Activated T-cell treated with anti-CD3 and anti-CD28 coated beads, Interleukin-2, amount 50 U/mL, for 72 hours (primary cell): ENCODE data around the gene PTPN3. TPM values are rescaled to one million over a fixed set of nuclear protein-coding genes. Genes with fewer than 3 reads are reported as not detected.

Experiments used
- ATAC-seq, 2 donors: fragments of 150-1000 bp; cut with Tn5 transposase; replicated peaks in 1 of 2; 2 replicates each; pipeline ENCODE4 v1.10.0; 2021; ENCODE audit warnings: moderate library complexity in 2 of 2, mild to moderate bottlenecking in 1 of 2
- DNase-seq, 2 donors: peaks; one replicate each; pipeline ENCODE4 v3.0.0; 2021 to 2022; ENCODE audit warnings: mixed read lengths in 1 of 2
- H3K27ac Mint-ChIP-seq: one replicate; pipeline ENCODE4 v1.8.0; 2022; ENCODE audit warnings: mild to moderate bottlenecking, moderate library complexity, mixed read lengths
- H3K27me3 Mint-ChIP-seq: one replicate; pipeline ENCODE4 v1.8.0; 2022; ENCODE audit warnings: low read depth, mixed read lengths
- H3K36me3 Mint-ChIP-seq, 2 donors: one replicate each; pipeline ENCODE4 v1.8.0; 2022; ENCODE audit warnings: mixed read lengths in 2 of 2, mild to moderate bottlenecking in 1 of 2; ENCODE audit not compliant: insufficient read depth in 2 of 2
- H3K4me1 Mint-ChIP-seq: one replicate; pipeline ENCODE4 v1.8.0; 2022; ENCODE audit warnings: low read depth, mixed read lengths
- H3K4me3 Mint-ChIP-seq, 2 donors: one replicate each; pipeline ENCODE4 v1.8.0; 2022; ENCODE audit warnings: mild to moderate bottlenecking in 2 of 2, mixed read lengths in 2 of 2, moderate library complexity in 2 of 2
- H3K9me3 Mint-ChIP-seq, 2 donors: one replicate each; pipeline ENCODE4 v1.8.0; 2022; ENCODE audit warnings: mixed read lengths in 2 of 2
- total RNA-seq, 2 donors: library from RNA; stranded (reverse); gene quantifications; one replicate each; pipeline ENCODE4 v1.2.3, GENCODE V29; 2022

PTPN3 gene
- total RNA-seq, 2 donors from 2014 or later = 2.7 to 5.4 TPM

DNA sequence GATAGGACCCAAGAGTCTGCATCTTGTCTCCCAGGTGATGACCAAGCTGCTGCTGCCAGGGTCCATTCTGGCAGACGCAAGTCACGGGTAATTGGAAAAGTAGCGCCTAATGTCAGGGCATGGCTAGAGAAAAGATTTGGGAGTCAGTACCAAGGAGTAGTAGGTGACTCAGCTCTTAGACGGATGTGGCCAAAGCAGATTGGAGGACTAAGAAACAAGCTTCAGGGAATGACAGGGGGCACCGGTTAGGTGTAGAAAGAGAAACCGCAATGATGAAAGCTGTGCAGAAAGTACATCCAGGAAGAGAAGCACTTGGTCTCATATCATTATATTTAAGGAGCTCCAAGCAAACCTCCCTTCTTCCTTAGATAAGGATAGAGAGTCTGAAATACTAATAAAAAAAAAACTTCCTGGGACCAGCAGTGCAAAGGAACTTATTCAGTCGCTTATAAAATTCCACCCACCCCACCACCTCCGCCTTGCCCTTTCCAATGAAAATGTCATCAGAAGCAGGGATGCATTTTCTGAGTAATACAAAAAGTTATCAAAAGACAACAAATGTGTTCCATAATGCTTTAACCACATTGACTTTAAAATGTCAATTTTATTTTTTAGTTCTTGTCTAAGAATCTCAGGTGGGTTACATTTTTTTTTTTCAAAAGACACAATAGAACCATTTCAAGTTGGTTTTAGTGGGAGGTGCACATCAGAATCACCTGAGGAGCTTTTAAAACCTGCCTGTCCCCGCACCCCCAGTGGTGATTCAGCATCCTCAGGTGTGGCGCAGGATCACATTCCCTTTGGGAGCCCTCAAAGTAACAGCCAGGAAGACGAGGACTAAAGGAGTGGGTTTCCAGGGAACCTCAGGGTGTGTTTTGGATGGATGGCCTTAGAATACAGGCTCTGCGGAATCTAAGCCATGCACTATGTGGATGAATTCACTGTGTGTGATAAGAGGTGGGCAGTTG, 31.2 kb downstream of the PTPN3 start:
- ATAC-seq (no peak), DNase-seq (no peak)
- no peaks in the 10 kb centered on the region for H3K36me3 Mint-ChIP-seq
- H3K4me3 Mint-ChIP-seq = peak overlapping the region in 1 of 2 donors; percentile 0
- H3K27me3 Mint-ChIP-seq = peaks cover 35% of the 10 kb centered on the region
- H3K4me1 Mint-ChIP-seq = peaks cover 33% of the 10 kb centered on the region
- H3K9me3 Mint-ChIP-seq = no peaks in the 10 kb centered on the region
- no peak overlapping the region for H3K27ac Mint-ChIP-seq

DNA sequence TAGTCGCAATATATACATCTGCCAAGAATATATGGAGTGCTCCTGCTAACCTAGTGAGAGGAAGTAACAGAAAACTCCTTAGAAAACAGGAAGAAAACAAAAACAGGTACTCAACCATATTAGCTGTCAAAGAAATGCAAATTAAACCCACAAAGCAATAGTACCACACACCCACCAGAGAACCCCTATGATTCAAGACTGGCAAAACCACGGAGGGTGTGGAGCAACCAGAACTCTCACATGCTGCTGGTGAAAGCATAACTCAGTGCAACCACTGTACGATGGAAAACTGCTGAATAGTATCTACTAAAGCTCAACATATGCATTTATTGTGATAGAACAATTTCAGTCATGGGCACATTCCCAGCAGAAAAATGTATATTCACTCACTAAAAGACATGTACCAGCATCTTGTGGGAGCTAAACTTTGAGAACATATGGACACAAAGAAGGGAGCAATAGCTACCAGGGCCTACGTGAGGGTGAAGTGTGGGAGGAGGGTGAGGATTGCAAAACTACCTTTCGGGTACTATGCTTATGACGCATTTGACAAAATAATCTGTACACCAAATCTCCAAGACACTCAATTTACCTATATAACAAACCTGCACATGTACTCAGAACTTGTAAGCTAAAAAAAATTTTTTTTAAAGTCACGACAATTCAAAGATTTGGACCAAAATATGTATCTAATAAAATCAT, 34.0 kb downstream of the PTPN3 start:
- no peaks in the 10 kb centered on the region for H3K9me3 Mint-ChIP-seq
- H3K27ac Mint-ChIP-seq = no peak overlapping the region
- H3K36me3 Mint-ChIP-seq = no peaks in the 10 kb centered on the region
- ATAC-seq (peak; percentile 89 to 93), DNase-seq (peak; percentile 42 to 62)
- H3K4me1 Mint-ChIP-seq = peaks cover 33% of the 10 kb centered on the region
- H3K4me3 Mint-ChIP-seq = peak overlapping the region in 1 of 2 donors; percentile 57
- peaks cover 53% of the 10 kb centered on the region for H3K27me3 Mint-ChIP-seq

DNA sequence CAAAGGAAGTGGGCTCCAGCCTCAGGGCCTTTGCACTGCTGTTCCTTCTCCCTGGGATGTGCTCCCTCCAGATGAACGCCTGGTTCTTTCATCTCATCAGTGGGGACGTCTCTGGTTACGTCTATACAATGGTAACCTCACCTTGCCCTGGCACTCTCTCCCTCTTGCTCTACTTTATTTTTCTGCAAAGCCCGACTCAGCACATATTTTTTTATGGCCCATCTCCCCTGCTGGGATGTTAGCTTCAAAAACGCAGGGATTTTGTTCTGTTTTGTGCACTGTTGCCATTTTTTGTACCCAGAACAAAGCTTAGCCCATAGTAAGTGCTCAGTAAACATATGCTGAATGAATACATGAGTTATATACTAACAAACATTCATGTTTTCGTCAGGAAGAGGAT, 37.5 kb downstream of the PTPN3 start:
- peaks cover 18% of the 10 kb centered on the region for H3K4me1 Mint-ChIP-seq
- peaks cover 52% of the 10 kb centered on the region for H3K27me3 Mint-ChIP-seq
- H3K36me3 Mint-ChIP-seq = no peaks in the 10 kb centered on the region
- H3K27ac Mint-ChIP-seq = no peak overlapping the region
- no peaks in the 10 kb centered on the region for H3K9me3 Mint-ChIP-seq
- H3K4me3 Mint-ChIP-seq = no peak overlapping the region
- DNase-seq = no peak
- no peak for ATAC-seq

DNA sequence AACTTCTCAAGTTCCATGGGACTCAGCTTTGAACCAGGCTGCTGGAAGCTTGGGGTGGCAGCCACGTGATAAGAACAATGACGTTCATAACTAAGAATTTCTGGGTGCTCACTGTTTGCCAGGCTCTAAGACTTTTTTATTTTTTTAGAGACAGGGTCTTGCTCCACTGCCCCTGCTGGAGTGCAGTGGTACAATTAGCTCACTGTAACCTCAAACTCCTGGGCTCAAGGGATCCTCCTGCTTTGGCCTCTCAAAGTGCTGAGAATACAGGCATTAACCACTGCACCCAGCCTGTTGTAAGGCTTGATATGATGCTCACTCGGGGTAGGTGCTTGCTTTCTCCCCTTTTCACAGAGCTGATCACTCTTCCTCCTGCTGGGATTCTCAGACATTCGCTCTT, 38.7 kb downstream of the PTPN3 start:
- no peak overlapping the region for H3K4me3 Mint-ChIP-seq
- DNase-seq (no peak), ATAC-seq (no peak)
- no peaks in the 10 kb centered on the region for H3K9me3 Mint-ChIP-seq
- peaks cover 56% of the 10 kb centered on the region for H3K27me3 Mint-ChIP-seq
- peaks cover 12% of the 10 kb centered on the region for H3K4me1 Mint-ChIP-seq
- H3K27ac Mint-ChIP-seq = no peak overlapping the region
- H3K36me3 Mint-ChIP-seq = no peaks in the 10 kb centered on the region

DNA sequence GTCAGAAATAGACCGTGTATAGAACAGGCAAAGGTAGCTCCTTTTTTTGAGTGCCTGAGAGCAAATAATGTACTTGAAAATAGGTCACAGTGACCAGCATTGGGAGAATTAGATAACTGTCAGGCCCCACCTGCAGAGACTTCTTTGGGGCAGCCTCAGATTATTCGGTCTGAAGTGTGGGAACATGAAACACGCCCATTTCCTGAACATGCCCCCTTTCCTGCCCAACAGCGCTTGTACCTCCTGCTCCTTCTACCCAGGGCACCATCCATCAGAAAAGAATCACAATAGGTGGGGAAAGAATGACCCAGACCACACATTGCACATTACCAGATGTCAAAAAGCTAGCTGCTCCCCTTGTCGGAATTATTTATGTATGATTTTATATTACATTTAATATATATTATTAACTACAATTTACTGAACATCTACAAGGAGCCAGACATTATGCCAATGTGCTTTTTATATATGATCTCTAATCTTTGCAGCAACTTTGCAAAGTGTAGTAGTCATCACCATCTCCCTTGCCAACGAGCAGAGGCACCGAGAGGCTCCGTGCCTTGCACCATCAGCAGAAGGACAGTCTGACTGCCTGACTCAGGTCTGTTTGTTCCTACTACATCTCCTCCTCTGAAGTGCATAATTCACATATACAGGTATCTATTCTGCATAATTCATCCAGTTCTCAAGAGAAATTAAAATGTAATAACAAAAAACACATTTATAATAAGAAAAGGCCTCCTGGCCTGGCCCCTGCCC, 39.5 kb downstream of the PTPN3 start:
- Mint-ChIP-seq H3K4me3 (no peak overlapping the region), H3K9me3 (no peaks in the 10 kb centered on the region), H3K36me3 (no peaks in the 10 kb centered on the region), H3K4me1 (peaks cover 4% of the 10 kb centered on the region), H3K27me3 (peaks cover 64% of the 10 kb centered on the region), H3K27ac (no peak overlapping the region)
- DNase-seq (no peak), ATAC-seq (no peak)

DNA sequence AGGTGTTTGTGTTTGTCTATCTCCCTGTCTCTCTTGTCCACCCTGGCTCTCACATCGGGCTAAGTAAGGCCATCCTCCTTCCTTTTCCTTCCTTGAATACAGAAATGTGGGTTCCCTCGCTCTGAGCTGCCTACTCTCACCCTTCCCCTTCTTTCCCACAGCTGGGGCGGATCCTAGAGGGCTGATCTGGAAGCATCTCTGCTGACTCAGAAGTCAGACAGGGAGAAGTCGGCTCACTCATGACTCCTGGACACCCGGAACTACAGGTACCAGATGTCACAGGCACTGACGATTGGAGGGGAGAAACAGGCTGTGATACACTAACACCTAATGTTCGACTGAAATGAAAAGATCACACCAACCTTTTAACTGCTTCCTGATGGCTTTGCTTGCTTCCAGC, 41.3 kb downstream of the PTPN3 start:
- Mint-ChIP-seq H3K9me3 (no peaks in the 10 kb centered on the region), H3K27ac (no peak overlapping the region), H3K36me3 (no peaks in the 10 kb centered on the region), H3K4me3 (no peak overlapping the region), H3K27me3 (peaks cover 51% of the 10 kb centered on the region), H3K4me1 (no peaks in the 10 kb centered on the region)
- ATAC-seq (no peak), DNase-seq (no peak)

DNA sequence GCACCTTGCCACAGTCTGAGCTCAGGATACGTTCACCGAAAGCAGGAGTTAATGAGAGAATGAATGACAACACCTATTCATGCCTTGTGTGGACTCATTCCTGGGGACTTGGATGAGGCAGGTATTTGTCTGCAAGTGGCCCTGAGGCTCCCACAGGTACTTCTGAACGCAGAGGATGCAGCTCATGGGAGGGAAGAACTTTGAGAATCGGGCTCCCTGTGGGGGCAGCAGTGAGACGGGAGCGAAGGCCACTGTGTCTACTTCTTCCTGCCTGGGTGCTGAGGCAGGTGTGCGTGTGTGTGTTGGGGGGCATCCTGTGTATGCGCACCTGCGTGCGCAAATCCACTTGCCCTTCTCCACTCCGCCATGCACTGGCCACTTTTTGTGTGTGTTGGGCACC, 42.2 kb downstream of the PTPN3 start:
- no peaks in the 10 kb centered on the region for H3K4me1 Mint-ChIP-seq
- H3K36me3 Mint-ChIP-seq = no peaks in the 10 kb centered on the region
- peaks cover 50% of the 10 kb centered on the region for H3K27me3 Mint-ChIP-seq
- H3K4me3 Mint-ChIP-seq = no peak overlapping the region
- DNase-seq (no peak), ATAC-seq (no peak)
- H3K9me3 Mint-ChIP-seq = no peaks in the 10 kb centered on the region
- H3K27ac Mint-ChIP-seq = no peak overlapping the region

DNA sequence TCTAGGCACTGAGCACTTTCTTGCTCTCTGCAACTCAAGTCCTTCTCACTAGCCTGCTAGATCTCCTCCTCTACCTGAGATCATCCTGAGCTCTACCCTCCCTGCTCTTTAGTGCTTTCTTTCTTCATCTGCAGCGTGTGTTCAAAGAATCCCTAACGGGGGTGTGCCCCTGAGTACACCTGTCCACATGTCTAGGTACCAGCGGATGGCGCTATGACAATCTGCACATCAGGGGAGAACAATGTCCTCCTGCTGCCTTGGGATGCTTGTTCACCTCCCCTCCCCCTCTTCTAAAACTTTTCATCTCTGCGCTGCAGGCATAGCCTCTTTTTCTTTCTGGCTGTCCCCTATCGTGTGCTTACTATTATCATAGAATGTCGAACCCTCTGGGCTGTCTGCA, 42.7 kb downstream of the PTPN3 start:
- Mint-ChIP-seq H3K9me3 (no peaks in the 10 kb centered on the region), H3K36me3 (no peaks in the 10 kb centered on the region), H3K4me1 (no peaks in the 10 kb centered on the region), H3K27me3 (peaks cover 50% of the 10 kb centered on the region), H3K4me3 (no peak overlapping the region), H3K27ac (no peak overlapping the region)
- ATAC-seq (no peak), DNase-seq (no peak)

DNA sequence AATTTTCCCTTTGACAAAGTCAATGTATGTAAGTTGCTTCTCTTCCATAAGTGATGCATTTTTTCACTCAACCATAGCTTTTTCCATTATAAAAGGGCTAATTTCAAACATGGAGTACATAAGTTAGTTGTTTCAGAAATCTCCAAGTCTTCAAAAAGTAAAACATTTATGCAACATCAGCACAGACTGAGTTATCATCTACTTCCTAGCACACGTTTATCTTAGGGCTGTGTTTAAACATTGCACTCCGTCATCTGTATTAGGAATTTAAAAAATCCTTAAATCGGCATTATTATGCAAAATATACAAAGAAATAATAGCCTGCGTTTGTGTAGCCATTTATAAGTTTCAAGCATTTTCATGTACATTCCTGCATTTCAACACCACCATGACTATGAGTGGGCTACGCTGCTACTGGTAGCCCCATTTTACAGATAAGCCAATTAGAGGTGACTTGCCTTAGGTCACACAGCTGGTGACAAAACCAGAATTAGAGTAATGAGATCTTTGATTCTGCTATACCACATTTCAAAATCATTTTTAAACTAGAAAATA, 43.4 kb downstream of the PTPN3 start:
- H3K27ac Mint-ChIP-seq = no peak overlapping the region
- H3K4me1 Mint-ChIP-seq = no peaks in the 10 kb centered on the region
- H3K27me3 Mint-ChIP-seq = peaks cover 44% of the 10 kb centered on the region
- H3K4me3 Mint-ChIP-seq = no peak overlapping the region
- no peak for ATAC-seq
- no peak for DNase-seq
- no peaks in the 10 kb centered on the region for H3K36me3 Mint-ChIP-seq
- no peaks in the 10 kb centered on the region for H3K9me3 Mint-ChIP-seq

DNA sequence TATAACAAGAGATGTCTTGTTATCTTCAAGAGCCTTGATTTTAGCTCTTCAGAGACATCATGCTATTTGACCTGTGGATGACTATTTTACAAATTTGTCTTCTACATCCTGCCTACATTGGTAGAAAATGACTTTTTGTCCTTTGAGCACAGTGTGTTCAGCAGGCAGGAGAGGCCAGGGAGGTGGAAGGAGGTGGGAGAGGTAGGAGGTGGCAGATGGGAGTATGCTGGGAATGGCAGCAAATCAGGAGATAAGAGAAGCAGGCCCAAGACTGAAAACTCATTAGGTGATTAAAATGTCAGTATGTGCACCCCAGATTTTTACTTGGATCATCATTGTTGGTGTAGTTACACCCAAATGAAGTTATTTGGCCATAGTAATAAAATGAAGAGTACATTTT, 44.1 kb downstream of the PTPN3 start:
- no peaks in the 10 kb centered on the region for H3K36me3 Mint-ChIP-seq
- peaks cover 42% of the 10 kb centered on the region for H3K27me3 Mint-ChIP-seq
- no peak overlapping the region for H3K4me3 Mint-ChIP-seq
- DNase-seq (no peak), ATAC-seq (no peak)
- H3K4me1 Mint-ChIP-seq = no peaks in the 10 kb centered on the region
- H3K9me3 Mint-ChIP-seq = no peaks in the 10 kb centered on the region
- H3K27ac Mint-ChIP-seq = no peak overlapping the region

DNA sequence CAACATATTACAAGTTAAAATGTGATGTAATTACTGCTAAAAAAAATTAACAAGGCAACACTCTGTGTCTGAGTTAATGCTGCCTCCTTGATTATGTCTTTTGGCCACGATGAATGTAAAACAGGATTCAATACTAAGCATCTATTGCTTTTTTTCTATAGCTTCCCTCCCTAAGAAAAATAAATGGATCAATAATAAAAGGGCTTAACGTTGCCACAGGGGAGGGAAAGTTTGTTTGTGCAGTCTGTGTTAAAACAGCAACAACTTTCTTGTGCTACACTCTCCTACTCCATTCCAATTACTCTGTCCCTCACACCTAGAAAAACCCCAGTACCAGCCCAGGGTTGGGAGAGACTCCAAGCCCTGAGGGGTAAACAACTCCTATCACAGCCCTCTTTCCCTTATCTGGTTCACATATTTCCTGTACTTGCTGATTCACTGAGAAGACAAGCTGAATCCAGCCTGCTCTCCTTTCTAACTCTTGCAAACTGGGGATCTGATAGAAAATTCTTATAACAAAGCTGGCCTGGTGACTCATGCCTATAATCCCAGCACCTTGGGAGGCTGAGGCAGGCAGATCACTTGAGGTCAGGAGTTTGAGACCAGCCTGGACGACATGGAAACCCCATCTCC, 44.8 kb downstream of the PTPN3 start:
- no peak for DNase-seq
- H3K4me3 Mint-ChIP-seq = no peak overlapping the region
- peaks cover 42% of the 10 kb centered on the region for H3K27me3 Mint-ChIP-seq
- no peak for ATAC-seq
- no peaks in the 10 kb centered on the region for H3K36me3 Mint-ChIP-seq
- H3K4me1 Mint-ChIP-seq = peaks cover 4% of the 10 kb centered on the region
- H3K9me3 Mint-ChIP-seq = no peaks in the 10 kb centered on the region
- H3K27ac Mint-ChIP-seq = no peak overlapping the region

DNA sequence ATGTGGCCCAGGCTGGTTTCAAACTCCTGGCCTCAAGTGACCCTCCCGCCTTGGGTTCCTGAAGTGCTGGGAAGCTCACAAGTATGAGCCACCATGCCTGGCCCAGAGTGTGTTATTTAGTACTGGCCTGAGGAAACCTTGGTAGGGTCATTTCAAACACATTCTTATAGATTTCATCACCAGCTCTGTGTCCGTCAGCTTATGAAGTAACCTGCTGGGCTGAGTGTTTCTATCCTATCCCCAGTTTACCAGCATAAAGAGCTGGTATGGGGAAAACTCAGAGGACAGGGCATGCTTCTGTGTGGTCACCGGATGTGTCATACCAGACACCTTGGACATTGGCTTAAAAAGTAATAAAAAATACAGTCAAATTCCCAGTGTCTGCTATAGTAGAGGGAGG, 45.3 kb downstream of the PTPN3 start:
- H3K4me3 Mint-ChIP-seq = no peak overlapping the region
- ATAC-seq = no peak
- no peaks in the 10 kb centered on the region for H3K9me3 Mint-ChIP-seq
- H3K27me3 Mint-ChIP-seq = peaks cover 39% of the 10 kb centered on the region
- no peaks in the 10 kb centered on the region for H3K36me3 Mint-ChIP-seq
- H3K4me1 Mint-ChIP-seq = peaks cover 9% of the 10 kb centered on the region
- no peak for DNase-seq
- H3K27ac Mint-ChIP-seq = no peak overlapping the region
